IPS DF 19.7 (cell line): ENCODE data around the gene MBNL2.

ENCODE experiments used
- DNase-seq: peaks from one replicate; pipeline ENCODE4 v3.0.0-alpha.2; 2013; ENCODE audit warnings: low read depth, low spot score

Gene MBNL2

GRCh38 chr13:97253581-97254293 lies 31.6 kb downstream of the MBNL2 start:
- DNase-seq, result no peak

- no peak for DNase-seq
Measured at GRCh38 chr13:97254816-97255215, 32.7 kb downstream of the MBNL2 start.

GRCh38 chr13:97255515-97256021 lies 33.4 kb downstream of the MBNL2 start:
- DNase-seq, result no peak

- DNase-seq, result no peak
Measured at GRCh38 chr13:97256343-97256783, 34.2 kb downstream of the MBNL2 start.

GRCh38 chr13:97257228-97257755 lies 35.2 kb downstream of the MBNL2 start:
- DNase-seq, result no peak

- DNase-seq, result peak; percentile 56
Measured at GRCh38 chr13:97257800-97258799, 36.0 kb downstream of the MBNL2 start.

GRCh38 chr13:97258801-97259200 lies 36.7 kb downstream of the MBNL2 start:
- no peak for DNase-seq

- no peak for DNase-seq
Measured at GRCh38 chr13:97259410-97259797, 37.3 kb downstream of the MBNL2 start.

- DNase-seq, result no peak
Measured at GRCh38 chr13:97259798-97260714, 37.9 kb downstream of the MBNL2 start.

GRCh38 chr13:97261254-97262005 lies 39.3 kb downstream of the MBNL2 start:
- no peak for DNase-seq

- DNase-seq, result no peak
Measured at GRCh38 chr13:97262058-97262457, 39.9 kb downstream of the MBNL2 start.

- no peak for DNase-seq
Measured at GRCh38 chr13:97263160-97263559, 41.0 kb downstream of the MBNL2 start.

- DNase-seq, result no peak
Measured at GRCh38 chr13:97264663-97265062, 42.5 kb downstream of the MBNL2 start.

- DNase-seq, result no peak
Measured at GRCh38 chr13:97266332-97266731, 44.2 kb downstream of the MBNL2 start.

GRCh38 chr13:97266772-97267417 lies 44.8 kb downstream of the MBNL2 start:
- DNase-seq, result no peak

- peak; percentile 82 for DNase-seq
Measured at GRCh38 chr13:97267418-97268059, 45.4 kb downstream of the MBNL2 start.

- no peak for DNase-seq
Measured at GRCh38 chr13:97268772-97269171, 46.6 kb downstream of the MBNL2 start.

- no peak for DNase-seq
Measured at GRCh38 chr13:97269603-97270002, 47.5 kb downstream of the MBNL2 start.

GRCh38 chr13:97272526-97272925 lies 50.4 kb downstream of the MBNL2 start:
- DNase-seq, result no peak
